SU-DHL-6 (cell line): ENCODE data around the gene TTLL11.

ENCODE experiments used
- H2AFZ ChIP-seq: fragments of 200-600 bp; sonication (generic); 2 replicates; pipeline ENCODE4 v1.6.1; 2014; ENCODE audit warnings: low read depth, mild to moderate bottlenecking, moderate library complexity, mixed read lengths, antibody characterized with exemption, low read length; ENCODE audit not compliant: severe bottlenecking
- H3F3A ChIP-seq: fragments of 200-600 bp; shearing (Covaris generic); 2 replicates; pipeline ENCODE4 v1.6.0; 2016; ENCODE audit warnings: antibody characterized with exemption, mild to moderate bottlenecking; ENCODE audit not compliant: insufficient read depth
- H3K27ac ChIP-seq: fragments of 200-600 bp; sonication (generic); 2 replicates; pipeline ENCODE4 v1.5.1; 2016; ENCODE audit warnings: low read depth, mild to moderate bottlenecking, low read length, moderate library complexity, mixed read lengths
- H3K27me3 ChIP-seq: fragments of 200-600 bp; sonication (generic), shearing (Covaris generic); 2 replicates; pipeline ENCODE4 v1.6.0; 2014; ENCODE audit warnings: mild to moderate bottlenecking, low read length
- H3K36me3 ChIP-seq: fragments of 200-600 bp; sonication (generic); 2 replicates; pipeline ENCODE4 v1.6.1; 2014; ENCODE audit warnings: mild to moderate bottlenecking, low read length, mixed read lengths
- H3K4me2 ChIP-seq: fragments of 300-600, 200-600 bp; shearing (Covaris generic), sonication (generic); 2 replicates; pipeline ENCODE4 v1.6.0; 2014; ENCODE audit warnings: low read length, low read depth, mild to moderate bottlenecking; ENCODE audit not compliant: poor library complexity, severe bottlenecking
- H3K4me3 ChIP-seq: fragments of 200-600 bp; sonication (generic); 2 replicates; pipeline ENCODE4 v1.5.1; 2014; ENCODE audit warnings: antibody characterized with exemption, low read length, mild to moderate bottlenecking, mixed read lengths; ENCODE audit not compliant: insufficient read depth, poor library complexity, severe bottlenecking
- H3K79me2 ChIP-seq: fragments of 200-600 bp; sonication (generic); 2 replicates; pipeline ENCODE4 v1.6.1; 2014; ENCODE audit warnings: mild to moderate bottlenecking, low read length, moderate library complexity; ENCODE audit not compliant: insufficient read depth
- H3K9ac ChIP-seq: fragments of 200-600 bp; sonication (generic); 2 replicates; pipeline ENCODE4 v1.7.0; 2014; ENCODE audit warnings: mild to moderate bottlenecking, low read length
- H3K9me2 ChIP-seq: fragments of 200-600 bp; sonication (generic); replicated peaks from 2 replicates; pipeline ENCODE4 v1.6.1; 2014; ENCODE audit warnings: low read length; ENCODE audit not compliant: insufficient read depth
- H3K9me3 ChIP-seq: fragments of 200-600 bp; sonication (generic); 2 replicates; pipeline ENCODE4 v1.6.1; 2014; ENCODE audit warnings: low read length, mixed read lengths; ENCODE audit not compliant: insufficient read depth
- H4K20me1 ChIP-seq: fragments of 200-600 bp; sonication (generic); 2 replicates; pipeline ENCODE4 v1.6.1; 2014; ENCODE audit warnings: low read depth, mild to moderate bottlenecking, antibody characterized with exemption, low read length, moderate library complexity, mixed read lengths
- EZH2phosphoT487 ChIP-seq: fragments of 200-600 bp; sonication (generic), shearing (Covaris generic); conservative IDR thresholded peaks from 2 replicates; pipeline ENCODE4 v1.6.1; 2018; ENCODE audit warnings: mild to moderate bottlenecking, antibody characterized with exemption, low read length, moderate library complexity, mixed read lengths
- TF ChIP-seq, protein P1 (sequence below): fragments of 200-600 bp; sonication (generic); IDR thresholded peaks from one replicate; pipeline ENCODE4 v1.5.1; 2017; ENCODE audit warnings: antibody characterized with exemption, mild to moderate bottlenecking, low read length, moderate library complexity; ENCODE audit not compliant: insufficient read depth, poor library complexity, severe bottlenecking

TTLL11 gene

DNA sequence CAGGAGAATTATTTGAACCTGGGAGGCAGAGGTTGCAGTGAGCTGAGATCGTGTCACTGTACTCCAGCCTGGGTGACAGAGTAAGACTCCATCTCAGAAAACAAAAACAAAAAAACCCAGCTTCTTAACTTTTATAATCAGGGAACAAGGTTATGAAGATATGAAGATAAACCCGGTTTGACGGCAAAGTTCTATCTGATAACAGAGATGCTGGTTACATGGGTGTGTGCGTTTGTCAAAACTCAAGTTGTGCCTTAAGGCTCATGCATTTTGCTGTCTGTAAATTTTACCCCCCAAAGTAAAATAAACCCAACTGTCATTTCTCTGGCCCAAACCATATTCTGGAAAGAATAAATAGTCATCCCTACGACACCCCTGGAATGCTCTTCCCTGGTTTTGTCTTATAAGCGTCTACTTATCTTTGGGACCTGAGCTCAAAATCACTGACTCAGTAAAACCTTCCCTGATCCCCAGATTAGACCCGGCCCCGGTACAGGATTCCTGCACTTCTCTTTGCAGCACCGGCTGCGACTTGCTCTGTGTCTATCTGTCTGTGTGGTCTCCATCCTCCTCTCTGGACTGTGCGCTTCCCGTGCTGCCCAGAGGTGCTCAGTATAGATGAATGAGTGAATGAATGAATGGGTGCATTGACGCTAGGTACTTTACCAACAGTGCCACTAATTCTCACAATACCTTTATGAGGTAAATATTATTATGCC lies 269.5 kb downstream of the TTLL11 start:
- H3K27ac ChIP-seq: no peak overlapping the region
- no peaks in the 10 kb centered on the region for H3K9me3 ChIP-seq
- H3K79me2 ChIP-seq: no peaks in the 10 kb centered on the region
- H2AFZ ChIP-seq: no peak overlapping the region
- H3K9ac ChIP-seq: no peak overlapping the region
- H3K4me2 ChIP-seq: no peak overlapping the region
- H3F3A ChIP-seq: no peaks in the 10 kb centered on the region
- H3K4me3 ChIP-seq: no peak overlapping the region
- no peaks in the 10 kb centered on the region for H4K20me1 ChIP-seq
- no peaks in the 10 kb centered on the region for H3K27me3 ChIP-seq
- no peaks in the 10 kb centered on the region for H3K9me2 ChIP-seq
- no peaks in the 10 kb centered on the region for H3K36me3 ChIP-seq
- TF ChIP-seq, protein P1, sequence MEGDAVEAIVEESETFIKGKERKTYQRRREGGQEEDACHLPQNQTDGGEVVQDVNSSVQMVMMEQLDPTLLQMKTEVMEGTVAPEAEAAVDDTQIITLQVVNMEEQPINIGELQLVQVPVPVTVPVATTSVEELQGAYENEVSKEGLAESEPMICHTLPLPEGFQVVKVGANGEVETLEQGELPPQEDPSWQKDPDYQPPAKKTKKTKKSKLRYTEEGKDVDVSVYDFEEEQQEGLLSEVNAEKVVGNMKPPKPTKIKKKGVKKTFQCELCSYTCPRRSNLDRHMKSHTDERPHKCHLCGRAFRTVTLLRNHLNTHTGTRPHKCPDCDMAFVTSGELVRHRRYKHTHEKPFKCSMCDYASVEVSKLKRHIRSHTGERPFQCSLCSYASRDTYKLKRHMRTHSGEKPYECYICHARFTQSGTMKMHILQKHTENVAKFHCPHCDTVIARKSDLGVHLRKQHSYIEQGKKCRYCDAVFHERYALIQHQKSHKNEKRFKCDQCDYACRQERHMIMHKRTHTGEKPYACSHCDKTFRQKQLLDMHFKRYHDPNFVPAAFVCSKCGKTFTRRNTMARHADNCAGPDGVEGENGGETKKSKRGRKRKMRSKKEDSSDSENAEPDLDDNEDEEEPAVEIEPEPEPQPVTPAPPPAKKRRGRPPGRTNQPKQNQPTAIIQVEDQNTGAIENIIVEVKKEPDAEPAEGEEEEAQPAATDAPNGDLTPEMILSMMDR: no peak
- no peak for TF ChIP-seq EZH2phosphoT487

DNA sequence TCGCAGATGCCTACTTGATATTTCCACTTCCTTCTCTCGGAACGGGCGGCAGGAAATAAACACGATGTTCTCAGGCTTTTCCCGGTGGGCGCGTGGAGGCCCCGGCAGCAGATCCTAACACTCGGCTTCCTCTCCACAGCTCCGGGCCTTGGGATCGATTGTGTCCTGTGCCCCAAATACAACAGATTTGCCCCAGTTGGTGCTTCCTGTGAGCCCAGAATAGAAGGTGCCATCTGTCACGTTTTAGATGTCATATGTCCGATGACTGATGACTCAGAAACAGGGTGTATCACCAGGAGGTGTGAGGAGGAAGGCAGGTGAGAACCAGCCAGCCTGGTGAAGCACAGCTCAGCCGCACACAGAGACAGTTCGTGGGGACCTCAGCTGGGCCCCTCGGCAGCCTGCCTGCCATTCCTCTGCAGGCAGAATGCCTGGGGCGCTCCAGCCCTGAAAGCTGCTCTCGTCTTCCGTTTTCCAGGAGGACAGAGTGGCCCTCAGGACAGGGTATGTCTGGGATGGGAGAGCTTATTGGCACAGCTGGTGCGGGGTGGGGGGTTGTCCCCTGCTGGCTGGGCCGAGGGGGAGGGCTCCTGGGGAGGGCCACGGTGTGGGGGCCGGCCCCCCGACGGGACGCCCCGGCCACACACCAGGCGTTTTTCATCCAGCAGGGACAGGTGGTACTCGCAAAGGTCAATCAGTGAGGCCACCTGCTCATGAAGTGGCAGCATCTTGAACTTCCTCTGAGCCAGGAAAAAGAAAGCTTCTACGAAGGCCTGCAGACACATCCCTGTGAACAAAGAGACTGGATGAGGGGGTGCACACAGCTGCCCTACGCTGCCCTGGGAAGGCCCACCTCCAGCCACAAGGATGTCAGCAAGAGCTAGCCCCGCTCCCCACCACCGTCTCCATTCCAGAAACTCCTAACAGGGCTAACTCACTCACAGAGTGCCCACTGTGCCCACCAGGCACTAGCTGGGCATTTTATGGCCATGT lies 270.7 kb downstream of the TTLL11 start:
- Histone ChIP-seq H3F3A (no peaks in the 10 kb centered on the region), H2AFZ (no peak overlapping the region), H3K9me3 (no peaks in the 10 kb centered on the region), H4K20me1 (no peaks in the 10 kb centered on the region), H3K27ac (no peak overlapping the region), H3K4me2 (no peak overlapping the region), H3K27me3 (no peaks in the 10 kb centered on the region), H3K79me2 (no peaks in the 10 kb centered on the region), H3K4me3 (no peak overlapping the region), H3K9me2 (no peaks in the 10 kb centered on the region), H3K9ac (no peak overlapping the region), H3K36me3 (no peaks in the 10 kb centered on the region)
- TF ChIP-seq, protein P1: no peak
- no peak for TF ChIP-seq EZH2phosphoT487

DNA sequence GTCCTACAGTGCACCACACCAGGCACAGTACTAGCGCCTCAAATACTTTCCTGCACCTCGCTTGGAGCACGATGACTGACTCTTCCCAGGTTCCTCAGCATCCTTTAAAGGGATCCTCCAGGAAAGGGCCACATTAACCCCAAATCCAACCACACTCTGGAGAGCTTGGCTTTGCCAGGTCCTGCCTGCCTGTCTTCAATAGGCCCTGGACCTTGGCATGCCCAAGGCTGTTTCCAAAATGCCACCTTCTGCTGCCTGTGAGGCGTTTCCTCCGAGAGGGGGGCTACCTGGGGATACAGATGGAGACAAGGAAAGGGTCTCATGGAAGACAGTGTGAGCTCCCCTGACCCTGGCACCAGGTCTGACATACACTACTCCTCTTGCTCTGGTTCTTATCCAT lies 271.8 kb downstream of the TTLL11 start:
- TF ChIP-seq, protein P1: no peak
- no peak for TF ChIP-seq EZH2phosphoT487

More for the DNA sequence above, 271.8 kb downstream of the TTLL11 start:
- no peaks in the 10 kb centered on the region for H3K9me3 ChIP-seq
- no peak overlapping the region for H2AFZ ChIP-seq
- H3K4me3 ChIP-seq: no peak overlapping the region
- H4K20me1 ChIP-seq: no peaks in the 10 kb centered on the region
- no peak overlapping the region for H3K9ac ChIP-seq
- H3F3A ChIP-seq: no peaks in the 10 kb centered on the region
- no peaks in the 10 kb centered on the region for H3K36me3 ChIP-seq
- no peaks in the 10 kb centered on the region for H3K27me3 ChIP-seq
- H3K27ac ChIP-seq: no peak overlapping the region
- no peak overlapping the region for H3K4me2 ChIP-seq
- H3K79me2 ChIP-seq: no peaks in the 10 kb centered on the region
- no peaks in the 10 kb centered on the region for H3K9me2 ChIP-seq
